ENCODE results near the gene TGFBR1.
"Not testable (repeated sequence)": the region's sequence is repeated elsewhere in the genome, so short reads cannot be mapped to it uniquely, and the experiment has no call there.

The TGFBR1 gene

GRCh38 chr9:99192786-99193465 is 88.0 kb downstream of the TGFBR1 start:
- DNase-seq: no peak

GRCh38 chr9:99193466-99193821 is 88.5 kb downstream of the TGFBR1 start:
- DNase-seq: no peak

GRCh38 chr9:99196484-99196883 is 91.6 kb downstream of the TGFBR1 start:
- not testable (repeated sequence) for DNase-seq

- no peak for DNase-seq
Observed at GRCh38 chr9:99197124-99197630, 92.3 kb downstream of the TGFBR1 start.

GRCh38 chr9:99197987-99198386 is 93.1 kb downstream of the TGFBR1 start:
- DNase-seq: no peak

GRCh38 chr9:99199938-99200539 is 95.1 kb downstream of the TGFBR1 start:
- DNase-seq: no peak

GRCh38 chr9:99201603-99202002 is 96.7 kb downstream of the TGFBR1 start:
- DNase-seq: no peak
